Naive thymus-derived CD4-positive, alpha-beta T cell (primary cell): ENCODE data around the gene CAMK2N1. TPM values are rescaled to one million over a fixed set of nuclear protein-coding genes. Genes with fewer than 3 reads are reported as not detected.
"Not testable (repeated sequence)": the region's sequence is repeated elsewhere in the genome, so short reads cannot be mapped to it uniquely, and the experiment has no call there.

Experiments
- ATAC-seq: fragments of 150-1000 bp; cut with Tn5 transposase; 2 replicates; pipeline ENCODE4 v1.10.0; 2021; ENCODE audit warnings: mild to moderate bottlenecking, moderate library complexity
- CTCF ChIA-PET: fragments of 350-600 bp; sonication (Branson Sonifier 250); formaldehyde crosslinking; loops from one replicate; lab custom pipeline; 2021; ENCODE audit warnings: antibody characterized with exemption; lab: Charles Lee
- POLR2A ChIA-PET: fragments of 350-600 bp; sonication (Branson Sonifier 250); formaldehyde crosslinking; loops from one replicate; lab custom pipeline; 2021; ENCODE audit warnings: antibody characterized with exemption, inconsistent platforms; lab: Charles Lee
- DNase-seq, 9 donors: peaks; one replicate each; pipeline versions ENCODE4 v3.0.0 to v3.0.0-alpha.2; 2020 to 2022; ENCODE audit warnings: mixed read lengths in 1 of 9
- H3K27ac ChIP-seq: one replicate; pipeline ENCODE4 v1.7.0; 2013; ENCODE audit warnings: mild to moderate bottlenecking, low read depth, low read length, moderate library complexity
- H3K27me3 ChIP-seq, 2 donors: one replicate each; pipeline ENCODE4 v1.7.0; 2013; ENCODE audit warnings: low read length in 2 of 2, mild to moderate bottlenecking in 2 of 2, moderate library complexity in 2 of 2; ENCODE audit not compliant: control insufficient read depth in 2 of 2, insufficient read depth in 2 of 2
- H3K36me3 ChIP-seq, 3 experiments: 1 replicate in 2 of 3; 2 replicates in 1 of 3; pipeline ENCODE4 v1.7.0; 2013; ENCODE audit warnings: low read length in 3 of 3, mild to moderate bottlenecking in 3 of 3, moderate library complexity in 1 of 3; ENCODE audit not compliant: insufficient read depth in 3 of 3, control insufficient read depth in 2 of 3
- H3K4me1 ChIP-seq, 2 donors: one replicate each; pipeline ENCODE4 v1.7.0; 2013; ENCODE audit warnings: low read length in 2 of 2, mild to moderate bottlenecking in 2 of 2, moderate library complexity in 1 of 2; ENCODE audit not compliant: control insufficient read depth in 2 of 2, insufficient read depth in 2 of 2
- H3K4me3 ChIP-seq: 2 replicates; pipeline ENCODE4 v1.7.0; 2013; ENCODE audit warnings: mild to moderate bottlenecking, low read length
- H3K9me3 ChIP-seq, 3 experiments: 1 replicate in 2 of 3; 2 replicates in 1 of 3; pipeline ENCODE4 v1.7.0; 2013; ENCODE audit warnings: low read length in 3 of 3; ENCODE audit not compliant: control insufficient read depth in 2 of 3
- H3K27ac Mint-ChIP-seq, 9 donors: one replicate each; pipeline ENCODE4 v1.8.0; 2020 to 2022; ENCODE audit warnings: mixed read lengths in 9 of 9, mild to moderate bottlenecking in 8 of 9, moderate library complexity in 5 of 9, inconsistent platforms in 2 of 9
- H3K27me3 Mint-ChIP-seq, 5 donors: one replicate each; pipeline ENCODE4 v1.8.0; 2021 to 2022; ENCODE audit warnings: mixed read lengths in 5 of 5, mild to moderate bottlenecking in 1 of 5
- H3K36me3 Mint-ChIP-seq, 5 donors: one replicate each; pipeline ENCODE4 v1.8.0; 2020 to 2022; ENCODE audit warnings: mixed read lengths in 5 of 5, mild to moderate bottlenecking in 3 of 5, inconsistent platforms in 1 of 5
- H3K4me1 Mint-ChIP-seq, 7 donors: one replicate each; pipeline ENCODE4 v1.8.0; 2020 to 2022; ENCODE audit warnings: mixed read lengths in 7 of 7, mild to moderate bottlenecking in 3 of 7, inconsistent platforms in 1 of 7
- H3K4me3 Mint-ChIP-seq, 10 donors: one replicate each; pipeline ENCODE4 v1.8.0; 2020 to 2022; ENCODE audit warnings: mild to moderate bottlenecking in 10 of 10, mixed read lengths in 10 of 10, moderate library complexity in 6 of 10, inconsistent platforms in 2 of 10
- H3K9me3 Mint-ChIP-seq, 11 donors: one replicate each; pipeline ENCODE4 v1.8.0; 2020 to 2022; ENCODE audit warnings: mixed read lengths in 11 of 11, mild to moderate bottlenecking in 4 of 11, inconsistent platforms in 1 of 11, moderate library complexity in 1 of 11
- intact Hi-C, 2 donors: fragments of 100-400 bp; cut with micrococcal nuclease; formaldehyde crosslinking; loops; one replicate each; pipeline ENCODE4 v1.15.1; 2023
- polyA plus RNA-seq, 2 donors: library from polyadenylated mRNA; unstranded; fragments of 300-500 nt; fragmentation: Illumina TruSeq; gene quantifications; one replicate each; pipeline ENCODE4 v1.2.3, GENCODE V29; 2021
- total RNA-seq, 6 experiments: library from RNA in 5 of 6; stranded (reverse) in 5 of 6; gene quantifications; 1 replicate in 5 of 6; 2 replicates in 1 of 6; pipeline ENCODE4 v1.2.3 and lab custom pipeline; 2021 to 2026

The CAMK2N1 gene
- total and polyA plus RNA-seq, 7 experiments from 2014 or later, result 0.08 to 3.8 (median 2.4) TPM

DNA sequence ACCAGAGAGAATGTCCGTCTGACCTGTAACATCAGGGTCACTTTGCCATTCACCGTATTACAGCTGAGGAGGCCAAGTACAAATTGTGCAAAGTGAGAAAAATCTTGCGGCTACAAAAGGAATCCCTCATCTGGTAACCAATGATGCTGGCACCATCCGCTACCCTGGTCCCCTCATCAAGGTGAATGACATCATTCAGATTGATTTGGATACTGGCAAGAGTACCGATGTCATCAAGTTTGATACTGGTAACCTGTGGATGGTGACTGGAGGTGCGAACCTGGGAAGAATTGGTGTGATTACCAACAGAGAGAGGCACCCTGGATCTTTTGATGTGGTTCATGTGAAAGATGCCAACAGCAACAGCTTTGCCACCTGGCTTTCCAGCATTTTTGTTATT lies 40.3 kb upstream of the CAMK2N1 start:
- H3K27me3 ChIP-seq, result peaks cover 0 to 12% of the 10 kb centered on the region in 2 donors
- ChIA-PET CTCF (no interaction called here), POLR2A (no interaction called here)
- Mint-ChIP-seq H3K9me3 (no peaks in the 10 kb centered on the region), H3K4me1 (peaks cover 0 to 4% (median 0%) of the 10 kb centered on the region in 7 donors), H3K36me3 (no peaks in the 10 kb centered on the region), H3K4me3 (no peak overlapping the region), H3K27me3 (peaks cover 29 to 50% (median 44%) of the 10 kb centered on the region in 5 donors), H3K27ac (no peak overlapping the region)
- H3K27ac ChIP-seq, result no peak overlapping the region
- ATAC-seq (no peak), DNase-seq (no peak)
- H3K4me1 ChIP-seq, result no peaks in the 10 kb centered on the region
- H3K36me3 ChIP-seq, result no peaks in the 10 kb centered on the region
- H3K4me3 ChIP-seq, result no peak overlapping the region
- H3K9me3 ChIP-seq, result no peaks in the 10 kb centered on the region
- intact Hi-C loops, result no loop called here

DNA sequence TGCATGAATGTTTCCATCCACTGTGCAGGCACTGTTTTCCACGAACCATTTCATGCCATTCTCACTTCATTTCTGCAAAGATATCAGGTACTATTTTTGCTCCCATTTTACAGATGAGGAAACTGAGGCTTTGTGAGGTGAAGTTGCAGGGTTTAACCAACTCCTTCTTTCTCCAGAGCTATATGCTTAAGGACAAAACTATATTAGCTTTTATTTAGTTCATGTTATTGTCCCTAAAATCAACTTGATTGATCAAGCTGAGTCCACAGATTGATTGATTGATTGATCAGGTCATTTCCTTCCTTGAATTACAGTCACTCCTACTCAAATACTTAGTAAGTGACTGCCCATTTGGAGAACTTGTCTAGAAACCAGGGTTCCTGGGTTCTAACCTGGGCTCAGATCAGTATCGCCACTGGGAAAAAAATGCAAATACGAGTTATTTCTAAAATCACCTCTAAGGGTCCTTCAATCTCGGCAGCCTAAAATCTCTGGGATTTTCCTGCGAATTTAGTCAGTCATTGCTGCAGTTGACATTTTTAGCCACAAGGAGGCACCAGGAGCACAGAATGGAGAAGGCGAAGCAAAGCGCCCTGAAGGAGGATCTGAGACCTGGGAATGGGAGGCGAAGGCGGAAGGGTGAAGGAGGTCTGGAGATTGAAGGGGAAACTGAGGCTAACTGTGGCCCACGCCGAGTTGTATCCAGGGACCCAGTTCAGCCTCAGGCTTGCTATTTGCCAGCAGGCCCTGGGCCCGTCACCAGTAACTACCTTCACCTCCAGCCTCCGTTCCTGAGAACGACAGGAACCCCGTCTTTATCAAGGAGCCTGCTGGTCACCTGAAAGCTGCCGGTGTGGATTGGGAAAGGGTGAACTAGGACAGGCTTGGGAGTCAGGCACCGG lies 36.2 kb upstream of the CAMK2N1 start:
- H3K4me3 Mint-ChIP-seq, result no peak overlapping the region
- DNase-seq (peak; percentile 28 to 64 (median 55)), ATAC-seq (peak; percentile 67)
- H3K9me3 ChIP-seq, result no peaks in the 10 kb centered on the region
- peaks cover 0 to 4% (median 0%) of the 10 kb centered on the region in 7 donors for H3K4me1 Mint-ChIP-seq
- no peaks in the 10 kb centered on the region for H3K36me3 ChIP-seq
- H3K4me1 ChIP-seq, result no peaks in the 10 kb centered on the region
- H3K27me3 ChIP-seq, result peaks cover 0 to 3% of the 10 kb centered on the region in 2 donors
- intact Hi-C loops, result loop anchor here (1.0 to 5.0 kb wide), 5 partner anchors 111 to 1137 kb away; partner anchors contain the start of genes PINK1 (in 1 of the 2) and SH2D5 (in 1 of the 2)
- ChIA-PET POLR2A (no interaction called here), CTCF (interaction anchor here (0.7 to 1.2 kb wide), 4 partner anchors 14 to 374 kb away, joined by 3 to 4 read pairs (median 3); no protein-coding TSS in a partner anchor)
- H3K27me3 Mint-ChIP-seq, result peaks cover 7 to 25% (median 22%) of the 10 kb centered on the region in 5 donors
- peak overlapping the region in 1 of 9 donors; percentile 44 for H3K27ac Mint-ChIP-seq
- H3K4me3 ChIP-seq, result no peak overlapping the region
- no peak overlapping the region for H3K27ac ChIP-seq
- no peaks in the 10 kb centered on the region for H3K9me3 Mint-ChIP-seq
- no peaks in the 10 kb centered on the region for H3K36me3 Mint-ChIP-seq

DNA sequence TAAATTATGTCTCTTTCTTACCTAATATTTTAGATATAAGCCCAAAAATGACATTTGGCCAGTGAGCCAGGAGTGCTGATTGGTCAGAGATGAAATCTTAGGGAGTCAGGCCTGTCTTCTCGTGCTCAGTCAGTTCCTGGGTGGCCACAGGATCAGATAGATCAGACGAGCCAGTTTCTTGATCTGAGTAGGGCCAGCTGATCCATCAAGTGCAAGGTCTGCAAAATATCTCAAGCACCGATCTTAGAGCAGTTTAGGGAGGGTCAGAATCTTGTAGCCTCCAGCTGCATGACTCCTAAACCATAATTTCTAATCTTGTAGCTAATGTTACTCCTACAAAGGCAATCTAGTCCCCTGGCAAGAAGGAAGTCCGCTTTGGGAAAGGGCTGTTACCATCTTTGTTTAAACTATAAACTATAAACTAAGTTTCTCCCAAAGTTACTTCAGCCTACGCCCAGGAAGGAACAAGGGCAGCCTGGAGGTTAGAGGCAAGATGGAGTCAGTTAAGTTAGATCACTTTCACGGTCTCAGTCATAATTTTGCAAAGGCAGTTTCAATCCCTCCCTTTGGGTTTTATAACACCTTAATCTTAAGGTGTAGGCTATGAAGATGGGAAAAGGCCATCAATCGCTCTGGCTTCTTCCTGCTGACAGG lies 33.7 kb upstream of the CAMK2N1 start:
- intact Hi-C loops, result loop anchor here in 1 of 2 donors (5.0 kb wide), 1 partner anchor 678 kb away; no protein-coding TSS in a partner anchor
- not testable (repeated sequence) for H3K27ac ChIP-seq, ATAC-seq, H3K4me3 ChIP-seq, H3K4me1 ChIP-seq, H3K9me3 ChIP-seq, H3K4me1 Mint-ChIP-seq, H3K27me3 ChIP-seq, DNase-seq, H3K36me3 ChIP-seq, H3K4me3 Mint-ChIP-seq, H3K9me3 Mint-ChIP-seq, H3K36me3 Mint-ChIP-seq, H3K27ac Mint-ChIP-seq
- ChIA-PET CTCF (interaction anchor here (0.9 kb wide), 1 partner anchor 120 kb away, joined by 3 read pairs; no protein-coding TSS in a partner anchor), POLR2A (interaction anchor here (0.8 kb wide), 1 partner anchor 114 kb away, joined by 3 read pairs; no protein-coding TSS in a partner anchor)
- peaks cover 9 to 24% (median 20%) of the 10 kb centered on the region in 5 donors for H3K27me3 Mint-ChIP-seq

DNA sequence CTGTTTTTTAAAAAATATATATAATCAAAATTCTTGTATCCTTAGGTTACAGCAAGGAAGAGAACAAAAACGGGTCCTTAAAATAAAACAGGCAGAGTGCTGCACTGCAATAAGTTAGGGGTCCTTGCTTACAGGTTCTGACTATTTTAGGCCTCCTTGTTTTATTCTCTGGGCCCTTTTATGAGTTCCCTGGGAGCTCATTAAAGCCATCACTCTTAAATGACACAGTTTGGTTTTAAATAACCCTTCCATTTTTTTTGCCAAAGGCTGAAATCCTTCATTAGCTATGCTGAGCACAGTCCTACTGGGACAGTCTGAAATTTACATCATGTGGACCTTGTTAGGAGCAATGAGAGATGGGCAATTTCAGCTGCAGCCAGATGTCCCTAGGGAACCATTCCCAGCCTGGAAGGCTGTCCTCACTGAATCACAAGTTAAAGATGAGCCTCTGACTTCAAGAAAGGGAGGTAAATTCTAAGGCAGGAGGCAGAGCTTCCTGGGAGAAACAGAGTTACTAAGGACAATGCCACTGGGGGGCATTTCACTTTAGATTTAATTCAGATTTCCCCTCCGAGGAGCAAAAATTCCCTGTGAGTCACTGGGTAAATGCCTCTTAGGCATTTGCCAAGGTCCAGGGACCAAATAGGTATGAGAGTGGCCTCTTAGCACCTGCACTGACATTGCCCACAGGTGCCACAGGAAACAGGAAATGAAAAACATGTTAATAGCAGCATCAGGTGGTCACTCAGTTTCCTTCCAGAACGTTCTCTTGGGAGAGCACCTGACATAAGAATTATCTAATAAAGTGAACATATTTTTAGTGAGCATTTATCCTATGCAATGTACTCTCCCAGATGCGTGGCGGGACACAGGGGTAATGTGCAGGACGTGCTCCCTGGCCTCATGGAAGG lies 25.8 kb upstream of the CAMK2N1 start:
- Histone ChIP-seq H3K36me3 (peaks cover 0 to 8% (median 0%) of the 10 kb centered on the region in 3 experiments), H3K27me3 (no peaks in the 10 kb centered on the region), H3K27ac (no peak overlapping the region), H3K4me1 (peaks cover 8 to 13% of the 10 kb centered on the region in 2 donors), H3K4me3 (no peak overlapping the region), H3K9me3 (no peaks in the 10 kb centered on the region)
- no peaks in the 10 kb centered on the region for H3K9me3 Mint-ChIP-seq
- H3K4me1 Mint-ChIP-seq, result peaks cover 4 to 10% (median 6%) of the 10 kb centered on the region in 7 donors
- H3K27ac Mint-ChIP-seq, result no peak overlapping the region
- ATAC-seq (no peak), DNase-seq (no peak)
- peaks cover 5 to 22% (median 5%) of the 10 kb centered on the region in 5 donors for H3K27me3 Mint-ChIP-seq
- ChIA-PET CTCF (interaction anchor here (1.4 kb wide), 1 partner anchor 13 kb away, joined by 3 read pairs; no protein-coding TSS in a partner anchor), POLR2A (interaction anchor here (0.7 kb wide), 1 partner anchor 224 kb away, joined by 3 read pairs; no protein-coding TSS in a partner anchor)
- no peak overlapping the region for H3K4me3 Mint-ChIP-seq
- peaks cover 0 to 4% (median 2%) of the 10 kb centered on the region in 5 donors for H3K36me3 Mint-ChIP-seq
- intact Hi-C loops, result no loop called here

DNA sequence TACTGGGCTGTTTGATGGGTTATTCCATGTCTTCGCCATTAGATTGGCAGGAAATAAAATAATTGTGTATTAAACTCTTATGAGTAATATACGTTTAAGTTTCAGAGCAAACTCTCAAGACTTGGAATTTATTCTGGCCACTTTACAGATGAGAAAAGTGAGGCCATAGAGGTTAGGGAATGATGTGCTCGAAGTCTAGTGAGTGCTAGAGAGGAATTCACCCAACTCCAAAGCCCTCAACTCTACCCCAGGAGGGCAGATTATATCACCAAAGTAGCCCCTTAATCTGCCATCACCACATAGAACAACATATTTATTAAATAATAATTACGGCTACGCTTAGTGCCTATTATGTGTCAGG lies 22.4 kb upstream of the CAMK2N1 start:
- no peaks in the 10 kb centered on the region for H3K27me3 ChIP-seq
- Mint-ChIP-seq H3K36me3 (peaks cover 0 to 4% (median 0%) of the 10 kb centered on the region in 5 donors), H3K27me3 (peaks cover 0 to 11% (median 5%) of the 10 kb centered on the region in 5 donors), H3K4me3 (peak overlapping the region; percentile 83 to 98 (median 88)), H3K27ac (peak overlapping the region; percentile 72 to 97 (median 92)), H3K9me3 (no peaks in the 10 kb centered on the region), H3K4me1 (peaks cover 15 to 39% (median 23%) of the 10 kb centered on the region in 7 donors)
- DNase-seq (no peak), ATAC-seq (no peak)
- H3K4me3 ChIP-seq, result peak overlapping the region; percentile 88
- no peaks in the 10 kb centered on the region for H3K9me3 ChIP-seq
- intact Hi-C loops, result loop anchor here (1.0 to 5.0 kb wide), 8 partner anchors 22 to 1296 kb away; partner anchors contain the start of genes PINK1 (in 2 of the 2), CAMK2N1 (in 1 of the 2), DDOST (in 1 of the 2) and EIF4G3 (in 1 of the 2)
- H3K27ac ChIP-seq, result peak overlapping the region; percentile 97
- H3K4me1 ChIP-seq, result peaks cover 8 to 22% of the 10 kb centered on the region in 2 donors
- POLR2A ChIA-PET, result interaction anchor here (1.4 to 1.9 kb wide), 2 partner anchors 14 to 126 kb away, joined by 6 read pairs; no protein-coding TSS in a partner anchor
- peaks cover 0 to 8% (median 0%) of the 10 kb centered on the region in 3 experiments for H3K36me3 ChIP-seq
- CTCF ChIA-PET, result interaction anchor here (0.6 to 1.9 kb wide), 5 partner anchors 14 to 125 kb away, joined by 3 to 8 read pairs (median 3); partner anchors contain the start of gene PINK1
